ENCODE results near the gene ALPK3. TPM values are rescaled to one million over a fixed set of nuclear protein-coding genes. Genes with fewer than 3 reads are reported as not detected.

The ALPK3 gene
- total and polyA plus RNA-seq, 10 of the 15 experiments (the other 5 are each of a cell fraction or from before 2014, with no cell fraction given) = under 0.01 to 0.05 (median 0.02) TPM; not detected in 6

GRCh38 chr15:84865074-84865569 lies 48.0 kb downstream of the ALPK3 start:
- no peaks in the 10 kb centered on the region for H3K9me3 ChIP-seq (replicated peaks; ENCODE audit: control insufficient read depth, insufficient read depth, low read length)
- H3K27me3 ChIP-seq (replicated peaks in 1 of 2; ENCODE audit: control insufficient read depth in 2 of 2, insufficient read depth in 2 of 2, low read length in 1 of 2) = peaks cover 0 to 4% of the 10 kb centered on the region in 2 experiments; a peak in 3 of 4 replicates
- DNase-seq (ENCODE audit: low read depth, low spot score) (no peak), ATAC-seq (no peak; the same call in 2 of the 3 replicates), FAIRE-seq (no peak)
- WGBS (ENCODE audit: insufficient coverage, insufficient replicate concordance, low lambda C conversion rate, missing lambda C conversion rate) = 13% methylated on average over 5 of the region's 5 CpGs
- intact Hi-C loops (cut with micrococcal nuclease; ENCODE audit: unreplicated experiment) (no loop called here), in situ Hi-C loops (cut with MboI) (no loop called here)
- ChIA-PET CTCF (interaction anchor here (0.7 to 1.8 kb wide), 6 partner anchors 9 to 267 kb away, joined by 3 to 12 read pairs (median 3); no protein-coding TSS in a partner anchor), POLR2A (no interaction called here), RAD21 (ENCODE audit: unreplicated experiment) (interaction anchor here (0.7 to 1.7 kb wide), 4 partner anchors 13 to 267 kb away, joined by 3 to 7 read pairs (median 3); no protein-coding TSS in a partner anchor), SMC1A (ENCODE audit: uncharacterized antibody, unreplicated experiment) (interaction anchor here (0.6 to 3.1 kb wide), 6 partner anchors 12 to 503 kb away, joined by 3 to 11 read pairs (median 3); no protein-coding TSS in a partner anchor)
- H3K4me3 ChIP-seq = no peak overlapping the region
- H4K20me1 ChIP-seq (ENCODE audit: control insufficient read depth, insufficient read depth) = no peaks in the 10 kb centered on the region
- H3K4me2 ChIP-seq (ENCODE audit: control insufficient read depth, insufficient read depth) = no peak overlapping the region
- no peak overlapping the region for H3K9ac ChIP-seq (ENCODE audit: control insufficient read depth, insufficient read depth, low read length)
- no peaks in the 10 kb centered on the region for H3K79me2 ChIP-seq (ENCODE audit: control insufficient read depth, insufficient read depth, low read length)
- H3K4me1 ChIP-seq (ENCODE audit: control insufficient read depth, insufficient read depth, low read length) = no peaks in the 10 kb centered on the region
- no peak overlapping the region for H2AFZ ChIP-seq (ENCODE audit: control insufficient read depth, low read depth, low read length)
- H3K36me3 ChIP-seq (ENCODE audit: control insufficient read depth in 2 of 2, insufficient read depth in 2 of 2, low read length in 1 of 2) = no peaks in the 10 kb centered on the region
- H3K27ac ChIP-seq (ENCODE audit: control insufficient read depth, insufficient read depth) = no peak overlapping the region
- no TSS peak for BruUV-seq (replicated peaks)
- TF ChIP-seq RAD51 (IDR thresholded peaks at IDR 0.05) (no peak), ELK1 (IDR thresholded peaks at IDR 0.05; ENCODE audit: low read depth, low read length) (no peak), RELB (IDR thresholded peaks at IDR 0.05; ENCODE audit: low read depth) (peak; percentile 41; the same call in 1 of the 2 replicates), GABPA (IDR thresholded peaks at IDR 0.05; ENCODE audit: low read depth) (no peak), ZNF217 (IDR thresholded peaks at IDR 0.05) (no peak), EP300 (IDR thresholded peaks at IDR 0.05; ENCODE audit: borderline replicate concordance in 1 of 2, control insufficient read depth in 1 of 2, low read depth in 2 of 2, low read length in 2 of 2) (0 out of 4 replicates have a peak, but pooled peaks of 1 of the 2 experiments have one; percentile 26), ZNF687 (IDR thresholded peaks at IDR 0.05) (no peak), PAX5 (IDR thresholded peaks at IDR 0.05; ENCODE audit: borderline replicate concordance, low read depth, low read length) (no peak), NBN (IDR thresholded peaks at IDR 0.05) (no peak), MAX (IDR thresholded peaks at IDR 0.05; ENCODE audit: low read depth, low read length) (no peak), MYB (IDR thresholded peaks at IDR 0.05; ENCODE audit: borderline replicate concordance, low read depth, low read length) (no peak), ETV6 (conservative IDR thresholded peaks at IDR 0.05 in 1 of 2, IDR thresholded peaks at IDR 0.05 in 1 of 2; ENCODE audit: borderline replicate concordance in 1 of 2, low read depth in 1 of 2) (no peak), RELA (IDR thresholded peaks at IDR 0.05; ENCODE audit: borderline replicate concordance, partially characterized antibody) (no peak), NFXL1 (IDR thresholded peaks at IDR 0.05; ENCODE audit: borderline replicate concordance) (no peak), ESRRA (IDR thresholded peaks at IDR 0.05; ENCODE audit: low read length) (no peak), TCF7 (IDR thresholded peaks at IDR 0.05; ENCODE audit: borderline replicate concordance) (no peak)

Data from GM12878 (cell line).